OCI-LY3 (cell line): ENCODE data around the gene SPRY1.

ENCODE experiments used
- H2AFZ ChIP-seq: fragments of 200-600, 300-600 bp; shearing (Covaris generic); 2 replicates; pipeline ENCODE4 v1.6.0; 2014; ENCODE audit warnings: antibody characterized with exemption, low read depth, low read length
- H3K27ac ChIP-seq: fragments of 200-600, 300-600 bp; sonication (generic); 2 replicates; pipeline ENCODE4 v1.5.1; 2014; ENCODE audit warnings: mild to moderate bottlenecking, low read length, moderate library complexity, mixed read lengths
- H3K27me3 ChIP-seq: fragments of 200-600, 300-600 bp; sonication (generic); 2 replicates; pipeline ENCODE4 v1.6.1; 2014; ENCODE audit warnings: low read depth, low read length, mixed read lengths
- H3K36me3 ChIP-seq: fragments of 200-600, 300-600 bp; sonication (generic); replicated peaks from 2 replicates; pipeline ENCODE3; 2014; ENCODE audit warnings: low read depth, low read length, mixed read lengths
- H3K4me1 ChIP-seq: fragments of 300-600, 200-600 bp; sonication (generic); 2 replicates; pipeline ENCODE4 v1.6.1; 2014; ENCODE audit warnings: low read length, mixed read lengths
- H3K4me2 ChIP-seq: fragments of 200-600, 300-600 bp; sonication (generic); 2 replicates; pipeline ENCODE4 v1.6.1; 2014; ENCODE audit warnings: low read length, mixed read lengths
- H3K4me3 ChIP-seq: fragments of 300-600, 200-600 bp; sonication (generic); 2 replicates; pipeline ENCODE4 v1.5.1; 2014; ENCODE audit warnings: antibody characterized with exemption, mild to moderate bottlenecking, low read length, moderate library complexity
- H3K79me2 ChIP-seq: fragments of 300-600, 200-600 bp; shearing (Covaris generic); 2 replicates; pipeline ENCODE4 v1.6.1; 2014; ENCODE audit warnings: mild to moderate bottlenecking, low read length, mixed read lengths
- H3K9ac ChIP-seq: fragments of 300-600, 200-600 bp; shearing (Covaris generic); 2 replicates; pipeline ENCODE4 v1.6.0; 2014; ENCODE audit warnings: mild to moderate bottlenecking, low read length, moderate library complexity
- H3K9me3 ChIP-seq: fragments of 200-600, 300-600 bp; shearing (Covaris generic); 2 replicates; pipeline ENCODE4 v1.6.1; 2014; ENCODE audit warnings: low read length, mixed read lengths; ENCODE audit not compliant: insufficient read depth
- H4K20me1 ChIP-seq: fragments of 200-600, 300-600 bp; sonication (generic); 2 replicates; pipeline ENCODE4 v1.6.1; 2016; ENCODE audit warnings: low read length, mixed read lengths; ENCODE audit not compliant: insufficient read depth
- EZH2phosphoT487 ChIP-seq: fragments of 200-600 bp; shearing (Covaris generic); IDR thresholded peaks from 2 replicates; pipeline ENCODE4 v1.6.1; 2018; ENCODE audit warnings: antibody characterized with exemption, mixed run types, low read depth
- TF ChIP-seq, protein P1 (sequence below): fragments of 200-600, 300-600 bp; sonication (generic); IDR thresholded peaks from 2 replicates; pipeline ENCODE4 v1.5.1; 2014; ENCODE audit warnings: antibody characterized with exemption, low read length, low read depth

The SPRY1 gene

DNA sequence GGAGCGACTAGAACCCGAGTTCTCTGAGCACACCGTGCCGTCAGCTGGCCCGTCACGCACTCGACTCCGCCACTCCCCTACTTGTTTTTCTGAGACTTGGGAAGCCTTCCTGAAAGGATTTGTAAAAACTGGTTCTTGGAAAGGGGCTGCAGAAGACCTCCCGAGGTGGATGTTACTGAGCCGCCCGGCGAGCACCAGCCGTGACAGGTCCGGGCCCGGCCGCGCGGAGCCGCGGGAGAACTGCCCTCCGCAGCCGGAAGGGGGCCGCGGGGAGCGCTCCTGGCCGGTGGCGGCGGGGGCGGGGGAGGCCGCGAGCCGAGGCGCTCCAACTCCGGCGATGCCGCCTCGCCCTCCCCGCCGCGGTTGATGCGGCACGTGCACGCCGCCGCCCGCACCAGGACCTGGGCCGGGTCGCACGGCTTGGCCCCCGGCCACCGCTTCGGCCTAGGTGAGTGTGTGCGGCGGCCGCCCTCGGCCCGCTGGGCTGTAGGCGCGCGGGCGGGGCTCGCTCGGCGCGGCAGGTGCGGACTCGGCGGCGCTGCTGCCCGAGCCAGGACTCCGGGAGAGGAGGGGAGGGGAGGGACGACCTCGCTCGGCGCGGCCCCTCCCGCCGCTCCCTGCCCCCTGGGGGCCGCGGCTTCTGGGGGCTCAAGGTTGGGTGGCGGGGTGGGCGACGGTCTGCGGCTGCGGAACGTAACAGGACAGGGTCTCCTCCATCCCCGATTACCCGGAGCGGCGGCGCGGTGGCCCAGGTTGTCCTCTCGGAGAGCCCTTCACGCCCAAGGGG is 1.7 kb downstream of the SPRY1 start:
- no peaks in the 10 kb centered on the region for H3K36me3 ChIP-seq
- H3K4me2 ChIP-seq = peak overlapping the region; percentile 96
- H3K9ac ChIP-seq = peak overlapping the region; percentile 67
- peaks cover 9% of the 10 kb centered on the region for H3K4me1 ChIP-seq
- H3K9me3 ChIP-seq = no peaks in the 10 kb centered on the region
- peak overlapping the region; percentile 79 for H3K4me3 ChIP-seq
- H3K27me3 ChIP-seq = peaks cover 45% of the 10 kb centered on the region
- TF ChIP-seq EZH2phosphoT487 = no peak
- TF ChIP-seq, protein P1, sequence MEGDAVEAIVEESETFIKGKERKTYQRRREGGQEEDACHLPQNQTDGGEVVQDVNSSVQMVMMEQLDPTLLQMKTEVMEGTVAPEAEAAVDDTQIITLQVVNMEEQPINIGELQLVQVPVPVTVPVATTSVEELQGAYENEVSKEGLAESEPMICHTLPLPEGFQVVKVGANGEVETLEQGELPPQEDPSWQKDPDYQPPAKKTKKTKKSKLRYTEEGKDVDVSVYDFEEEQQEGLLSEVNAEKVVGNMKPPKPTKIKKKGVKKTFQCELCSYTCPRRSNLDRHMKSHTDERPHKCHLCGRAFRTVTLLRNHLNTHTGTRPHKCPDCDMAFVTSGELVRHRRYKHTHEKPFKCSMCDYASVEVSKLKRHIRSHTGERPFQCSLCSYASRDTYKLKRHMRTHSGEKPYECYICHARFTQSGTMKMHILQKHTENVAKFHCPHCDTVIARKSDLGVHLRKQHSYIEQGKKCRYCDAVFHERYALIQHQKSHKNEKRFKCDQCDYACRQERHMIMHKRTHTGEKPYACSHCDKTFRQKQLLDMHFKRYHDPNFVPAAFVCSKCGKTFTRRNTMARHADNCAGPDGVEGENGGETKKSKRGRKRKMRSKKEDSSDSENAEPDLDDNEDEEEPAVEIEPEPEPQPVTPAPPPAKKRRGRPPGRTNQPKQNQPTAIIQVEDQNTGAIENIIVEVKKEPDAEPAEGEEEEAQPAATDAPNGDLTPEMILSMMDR = no peak
- no peaks in the 10 kb centered on the region for H3K79me2 ChIP-seq
- no peak overlapping the region for H3K27ac ChIP-seq
- no peaks in the 10 kb centered on the region for H4K20me1 ChIP-seq
- peak overlapping the region; percentile 86 for H2AFZ ChIP-seq

DNA sequence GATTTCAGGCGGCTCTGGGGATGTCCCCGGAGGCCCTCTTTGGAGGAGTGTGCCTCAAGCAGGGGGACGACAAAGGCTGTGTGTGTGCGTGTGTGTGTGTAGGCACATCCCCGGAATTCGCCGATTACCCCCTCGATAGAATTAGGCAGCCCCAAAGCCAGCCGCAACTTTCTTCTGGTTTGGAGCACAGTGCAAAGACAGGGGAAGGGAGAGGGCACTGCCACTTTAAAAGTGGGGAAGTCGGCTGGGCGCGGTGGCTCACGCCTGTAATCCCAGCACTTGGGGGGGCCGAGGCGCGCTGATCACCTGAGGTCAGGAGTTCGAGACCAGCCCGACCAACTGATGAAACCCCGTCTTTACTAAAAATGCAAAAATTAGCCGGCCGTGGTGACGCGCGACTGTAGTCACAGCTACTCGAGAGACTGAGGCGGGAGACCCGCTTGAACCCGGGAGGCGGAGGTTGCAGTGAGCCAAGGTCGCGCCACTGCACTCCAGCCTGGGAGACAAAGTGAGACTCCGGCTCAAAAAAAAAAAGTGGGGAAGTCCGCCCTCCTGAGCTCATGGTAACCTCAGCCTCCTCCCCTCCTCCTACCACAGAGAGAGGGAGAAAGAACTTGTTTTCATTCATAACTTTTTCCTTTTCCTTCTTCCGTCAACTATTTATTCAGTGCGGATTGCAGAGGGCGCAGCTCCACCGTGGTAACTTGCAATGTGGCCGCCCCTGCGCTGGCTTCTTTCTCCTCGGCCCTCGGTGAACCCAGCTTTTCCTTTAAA is 2.4 kb downstream of the SPRY1 start:
- H3K9me3 ChIP-seq = no peaks in the 10 kb centered on the region
- H3K9ac ChIP-seq = peak overlapping the region; percentile 67
- H4K20me1 ChIP-seq = no peaks in the 10 kb centered on the region
- H3K36me3 ChIP-seq = no peaks in the 10 kb centered on the region
- H3K79me2 ChIP-seq = no peaks in the 10 kb centered on the region
- H3K4me2 ChIP-seq = peak overlapping the region; percentile 96
- peak overlapping the region; percentile 86 for H2AFZ ChIP-seq
- H3K4me3 ChIP-seq = peak overlapping the region; percentile 79
- H3K27me3 ChIP-seq = peaks cover 41% of the 10 kb centered on the region
- TF ChIP-seq EZH2phosphoT487 = no peak
- TF ChIP-seq, protein P1 = peak; percentile 38
- H3K4me1 ChIP-seq = peaks cover 9% of the 10 kb centered on the region
- no peak overlapping the region for H3K27ac ChIP-seq

DNA sequence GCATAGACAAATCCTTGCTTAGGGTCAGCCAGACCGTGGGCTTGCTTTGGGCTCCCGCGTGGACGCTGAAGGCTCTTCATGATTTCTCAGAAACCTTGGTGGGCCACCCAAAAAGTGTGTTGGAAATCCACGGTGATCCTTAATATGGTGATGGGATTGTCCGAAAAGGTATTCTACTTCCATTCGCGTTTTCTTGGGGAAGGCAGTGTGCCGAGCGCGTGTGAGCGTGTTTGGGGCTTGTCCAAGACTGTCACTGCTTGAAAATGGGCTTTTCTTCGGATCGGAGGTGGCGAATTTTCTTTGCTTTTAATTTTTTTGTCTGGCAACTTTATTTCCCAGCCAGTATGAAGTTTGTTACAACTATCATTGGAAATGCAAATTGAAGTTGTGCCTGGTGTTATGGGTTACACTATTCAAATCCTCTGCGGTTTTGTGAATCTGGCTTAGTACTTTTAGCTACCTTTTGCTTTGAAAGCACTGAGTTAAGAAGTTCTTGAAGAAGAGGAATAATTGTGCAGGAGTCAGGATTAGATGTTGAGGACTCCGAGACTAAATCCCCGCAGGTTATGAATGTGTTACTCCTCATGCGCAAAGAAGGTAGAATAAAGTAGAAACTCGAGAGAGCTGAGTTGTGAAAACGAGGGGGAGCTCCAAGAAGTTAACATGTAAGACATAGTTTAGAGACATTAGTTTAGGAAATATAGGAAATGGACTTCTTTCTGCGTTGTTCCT is 3.2 kb downstream of the SPRY1 start:
- peaks cover 9% of the 10 kb centered on the region for H3K4me1 ChIP-seq
- peak overlapping the region; percentile 86 for H2AFZ ChIP-seq
- H3K9me3 ChIP-seq = no peaks in the 10 kb centered on the region
- H3K27ac ChIP-seq = no peak overlapping the region
- peak overlapping the region; percentile 96 for H3K4me2 ChIP-seq
- peak overlapping the region; percentile 67 for H3K9ac ChIP-seq
- H4K20me1 ChIP-seq = no peaks in the 10 kb centered on the region
- H3K27me3 ChIP-seq = peaks cover 41% of the 10 kb centered on the region
- TF ChIP-seq, protein P1 = no peak
- TF ChIP-seq EZH2phosphoT487 = no peak
- no peaks in the 10 kb centered on the region for H3K36me3 ChIP-seq
- H3K4me3 ChIP-seq = peak overlapping the region; percentile 79
- no peaks in the 10 kb centered on the region for H3K79me2 ChIP-seq
